Stimulated activated naive CD4-positive, alpha-beta T cell (primary cell): ENCODE data around the gene SMG6.

Experiments used
- DNase-seq, 6 experiments: peaks; one replicate each; lab custom pipeline; 2025; lab: John Stamatoyannopoulos, UW

The SMG6 gene

GRCh38 chr17:2263183-2264066 lies 40.2 kb downstream of the SMG6 start:
- DNase-seq = peak in 3 of 6 experiments; percentile 49 to 56 (median 50)

DNA sequence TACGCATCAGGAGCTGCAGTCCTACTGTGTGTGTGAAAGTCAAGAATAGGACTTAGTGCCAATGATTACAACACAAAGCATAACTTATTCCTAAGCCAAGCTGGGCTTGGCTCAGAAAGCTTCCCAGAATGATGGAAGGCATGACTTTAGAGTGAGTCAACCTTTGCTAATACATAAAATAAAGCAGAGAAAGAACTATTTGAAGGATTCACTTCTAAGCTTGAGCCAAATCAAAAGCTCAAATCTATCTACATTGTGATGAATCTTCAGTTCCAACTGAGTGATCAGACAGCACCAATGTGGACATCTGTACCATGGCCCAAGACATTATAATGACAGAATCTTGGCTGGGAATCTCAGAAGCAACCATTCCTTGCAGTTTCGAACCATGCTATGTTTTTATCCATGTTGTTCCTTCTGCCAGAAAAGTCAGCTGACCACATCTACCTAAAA lies 41.4 kb downstream of the SMG6 start:
- DNase-seq = no peak

DNA sequence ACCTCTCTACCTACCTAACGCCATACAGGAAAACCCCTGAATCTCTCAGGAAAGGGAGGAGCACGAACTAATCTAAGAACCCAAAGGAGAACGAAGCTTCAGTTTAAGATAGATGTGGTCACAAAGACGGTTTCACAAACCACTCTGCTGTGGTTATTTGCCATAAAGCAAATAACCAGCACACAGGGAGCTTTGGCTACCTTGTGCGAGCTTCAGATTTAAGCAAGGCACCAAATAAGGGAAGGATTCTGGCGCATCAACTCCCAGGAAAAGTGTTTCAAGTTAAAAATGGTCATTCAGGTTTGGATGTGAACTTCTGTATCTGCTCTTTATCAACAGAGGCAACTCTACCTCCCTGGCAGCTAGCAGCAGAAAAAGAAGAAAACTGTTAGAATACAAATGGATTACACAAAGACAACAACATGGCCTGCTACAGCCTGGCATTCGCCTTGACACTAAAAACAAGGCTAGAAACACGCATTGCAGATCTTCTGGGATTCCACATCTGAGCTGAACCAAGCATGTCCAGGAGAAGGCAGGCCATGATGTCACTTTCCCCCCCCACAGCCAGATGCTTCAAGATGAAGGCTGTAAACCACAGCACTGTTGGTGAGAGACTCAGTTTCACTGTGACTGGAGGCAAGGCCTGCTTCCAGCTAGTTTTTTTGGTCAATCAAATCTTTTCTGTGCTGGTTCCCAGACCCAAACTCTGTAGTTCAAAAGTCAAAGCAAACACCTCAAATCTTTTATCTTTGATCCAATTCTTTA lies 43.6 kb downstream of the SMG6 start:
- DNase-seq = peak; percentile 12 to 62 (median 35)

- peak in 1 of 6 experiments; percentile 12 for DNase-seq
Observed at GRCh38 chr17:2258830-2259229, 44.8 kb downstream of the SMG6 start.

DNA sequence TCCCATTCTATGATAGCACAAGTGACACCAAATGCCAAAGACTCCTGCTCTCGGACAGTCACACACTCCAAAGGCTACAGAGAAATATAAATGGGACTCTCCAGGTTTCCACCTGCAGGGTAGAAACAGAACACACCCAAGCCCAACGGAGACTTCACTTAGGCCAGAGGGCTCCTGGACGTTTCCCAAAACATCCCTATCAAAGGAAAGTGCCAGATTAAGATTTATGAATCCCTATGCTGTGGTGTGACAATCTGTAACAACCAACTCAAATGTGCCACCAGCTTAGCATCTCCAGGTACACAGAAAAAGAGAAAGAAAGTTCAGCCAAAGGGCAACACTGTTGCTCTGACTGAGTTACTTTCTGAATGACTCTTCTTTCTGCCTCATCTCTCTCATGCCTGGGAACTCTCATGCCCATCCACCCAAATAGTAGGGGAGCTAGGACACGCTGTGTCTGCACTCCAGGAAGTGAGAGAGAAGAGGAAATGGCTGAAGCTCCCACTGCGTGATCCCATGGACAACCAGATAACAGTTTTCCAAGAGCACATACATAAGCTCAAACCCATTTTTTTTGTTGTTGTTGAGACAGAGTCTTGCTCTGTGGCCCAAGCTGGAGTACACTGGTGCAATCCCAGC lies 49.7 kb downstream of the SMG6 start:
- DNase-seq = peak in 3 of 6 experiments; percentile 11 to 19 (median 17)

GRCh38 chr17:2253362-2253761 lies 50.2 kb downstream of the SMG6 start:
- DNase-seq = peak in 1 of 6 experiments; percentile 14

GRCh38 chr17:2251098-2251497 lies 52.5 kb downstream of the SMG6 start:
- no peak for DNase-seq

- DNase-seq = peak; percentile 11 to 71 (median 53)
Observed at GRCh38 chr17:2250140-2251095, 53.2 kb downstream of the SMG6 start.

DNA sequence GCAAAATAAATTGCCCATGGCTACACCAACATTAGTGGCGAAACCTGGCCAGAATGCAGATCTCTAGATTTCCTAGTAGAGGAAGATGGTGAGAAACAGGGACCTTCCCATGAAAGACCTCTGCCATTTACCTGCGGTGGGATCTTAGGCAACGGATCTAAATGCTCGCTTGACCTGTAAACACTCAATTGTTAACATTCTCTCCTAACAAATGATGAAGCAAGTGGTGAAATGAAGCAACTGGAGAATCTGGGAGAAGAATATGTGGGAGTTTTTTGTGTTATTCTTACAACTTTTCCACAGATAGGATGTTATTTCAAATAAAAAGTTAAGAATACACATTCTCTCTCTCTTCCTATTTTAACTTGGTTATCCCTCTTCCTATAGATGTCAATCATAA lies 56.6 kb downstream of the SMG6 start:
- DNase-seq = no peak

- DNase-seq = peak; percentile 48 to 82 (median 70)
Observed at GRCh38 chr17:2244545-2245525, 58.8 kb downstream of the SMG6 start.

GRCh38 chr17:2243953-2244352 lies 59.6 kb downstream of the SMG6 start:
- DNase-seq = no peak

GRCh38 chr17:2241823-2242222 lies 61.8 kb downstream of the SMG6 start:
- no peak for DNase-seq

- DNase-seq = no peak
Observed at GRCh38 chr17:2240541-2240940, 63.0 kb downstream of the SMG6 start.

- DNase-seq = no peak
Observed at GRCh38 chr17:2239882-2240430, 63.6 kb downstream of the SMG6 start.

GRCh38 chr17:2239170-2239551 lies 64.4 kb downstream of the SMG6 start:
- DNase-seq = no peak

DNA sequence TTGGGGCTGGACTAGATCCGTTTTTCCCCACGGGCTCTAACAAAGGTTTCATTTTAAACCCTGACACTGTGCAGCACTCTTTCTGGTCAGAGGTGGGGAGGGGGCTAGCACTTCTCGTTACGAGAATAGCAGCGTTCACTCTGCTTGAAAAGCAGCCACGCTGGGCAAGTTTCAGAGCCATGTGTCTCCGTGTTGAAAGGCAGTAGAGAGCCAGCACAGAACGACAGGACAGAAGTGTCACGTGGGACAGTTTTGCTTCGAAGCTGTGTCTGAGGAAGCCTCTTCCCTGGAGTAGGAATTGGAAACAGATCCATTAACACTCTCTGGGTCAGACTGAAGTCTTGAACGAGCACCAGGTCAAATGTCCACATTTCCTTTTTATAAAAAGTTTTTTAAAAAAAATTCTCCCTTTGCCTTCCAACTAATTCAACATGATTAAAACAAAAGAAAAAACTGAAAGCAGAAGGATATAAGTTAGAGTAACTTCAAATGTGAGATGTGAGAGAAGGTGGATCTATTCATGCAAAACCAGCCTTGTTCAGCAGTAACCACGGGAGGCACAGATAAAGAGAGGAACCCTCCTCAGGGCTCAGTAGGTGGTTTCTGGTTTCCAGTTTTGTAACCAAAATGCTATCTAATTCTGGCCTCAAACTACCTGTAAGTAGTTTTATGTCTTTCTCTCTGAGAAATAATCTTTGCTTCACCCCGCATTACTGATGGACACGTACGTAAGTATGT lies 65.0 kb downstream of the SMG6 start:
- DNase-seq = no peak

DNA sequence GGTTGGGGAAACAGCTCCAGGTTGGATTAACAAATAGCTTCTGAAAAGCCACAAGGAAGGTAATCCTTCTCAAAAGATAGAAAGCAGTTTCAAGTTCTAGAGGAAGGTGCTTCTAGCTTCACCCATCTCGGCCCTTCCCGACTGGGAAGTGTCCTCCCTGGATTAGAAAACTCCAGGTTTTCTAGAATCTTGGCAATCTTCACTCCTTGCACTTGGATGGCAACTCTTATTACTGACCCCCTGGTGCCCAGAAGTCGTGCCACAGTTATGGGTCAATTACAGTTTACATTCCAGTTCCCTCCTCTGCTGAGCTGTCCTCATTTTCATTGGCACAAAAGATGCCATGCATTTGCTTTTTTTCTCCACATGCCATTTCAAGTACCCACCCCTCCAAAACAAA lies 65.6 kb downstream of the SMG6 start:
- no peak for DNase-seq

DNA sequence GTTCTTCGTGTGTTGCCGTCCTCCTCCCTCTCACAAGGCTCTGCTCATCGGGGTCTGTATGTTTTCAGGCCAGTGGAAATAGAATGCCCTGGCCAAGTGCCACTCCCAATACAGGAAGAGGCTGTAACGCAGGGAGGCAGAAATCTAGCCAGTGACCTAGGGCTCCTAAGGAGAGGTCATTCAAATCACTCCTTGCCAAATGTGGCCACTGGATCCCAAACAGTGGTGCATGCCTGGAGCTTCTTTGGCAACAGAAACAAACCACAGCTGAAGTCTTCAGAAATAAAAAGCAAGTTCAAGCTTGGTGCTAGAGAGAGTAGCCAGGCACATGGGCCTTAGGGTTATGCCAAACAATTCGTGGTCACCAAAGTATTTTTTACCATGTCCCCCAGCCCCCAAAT lies 66.1 kb downstream of the SMG6 start:
- no peak for DNase-seq

GRCh38 chr17:2235792-2236366 lies 67.7 kb downstream of the SMG6 start:
- no peak for DNase-seq
